HG03039 (cell line): ENCODE measurements around the gene GLA.

Experiments used
- ATAC-seq: cut with Tn5 transposase; IDR thresholded peaks from one replicate; pipeline ENCODE4 v1.9.1; 2021; ENCODE audit warnings: mild to moderate bottlenecking, moderate library complexity; ENCODE audit not compliant: unreplicated experiment

GLA gene

DNA sequence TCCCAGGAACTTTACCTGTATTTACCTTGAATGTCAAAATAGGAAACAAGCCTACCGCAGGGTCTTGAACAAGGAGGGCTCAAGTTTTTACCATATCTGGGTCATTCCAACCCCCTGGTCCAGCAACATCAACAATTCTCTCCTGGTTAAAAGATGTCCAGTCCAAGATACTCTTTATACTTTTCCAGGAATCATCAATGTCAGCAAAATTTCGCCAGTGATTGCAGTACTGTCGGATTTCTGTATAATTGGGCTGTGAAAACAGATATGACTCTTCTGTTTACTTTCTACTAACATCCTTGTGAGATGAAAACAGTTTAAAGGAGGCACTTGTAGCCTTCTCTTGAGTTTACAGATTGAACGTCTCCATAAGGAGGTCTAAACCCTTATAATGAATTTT, 9.0 kb downstream of the GLA start:
- ATAC-seq = no peak

DNA sequence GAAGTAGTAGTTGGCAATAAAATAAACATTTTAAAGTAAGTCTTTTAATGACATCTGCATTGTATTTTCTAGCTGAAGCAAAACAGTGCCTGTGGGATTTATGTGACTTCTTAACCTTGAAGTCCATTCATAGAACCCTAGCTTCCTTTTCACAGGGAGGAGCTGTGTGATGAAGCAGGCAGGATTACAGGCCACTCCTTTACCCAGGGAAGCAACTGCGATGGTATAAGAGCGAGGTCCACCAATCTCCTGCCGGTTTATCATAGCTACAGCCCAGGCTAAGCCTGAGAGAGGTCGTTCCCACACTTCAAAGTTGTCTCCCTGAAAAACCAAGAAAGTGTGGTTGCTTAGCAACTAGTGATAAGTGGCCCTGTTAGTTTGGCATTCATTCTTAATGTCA, 9.9 kb downstream of the GLA start:
- no peak for ATAC-seq

DNA sequence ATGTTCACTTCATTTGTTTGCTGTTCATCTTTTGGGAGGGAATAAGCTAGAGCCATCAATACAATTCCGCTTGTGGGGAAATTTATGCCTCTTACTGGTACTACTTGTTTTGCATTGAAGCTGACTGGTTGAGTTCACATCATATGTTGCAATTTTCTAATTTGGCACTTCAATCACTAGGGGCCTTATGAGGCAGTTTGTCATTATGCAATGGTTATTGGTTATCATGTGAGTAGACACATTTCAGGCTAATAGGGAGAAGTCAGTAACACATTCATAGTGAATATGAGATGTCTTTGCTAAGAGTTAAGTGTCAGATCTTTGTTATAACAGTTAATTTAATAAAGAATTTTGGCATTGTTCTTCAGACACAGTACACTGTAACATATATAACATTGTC, 11.9 kb downstream of the GLA start:
- ATAC-seq = no peak

DNA sequence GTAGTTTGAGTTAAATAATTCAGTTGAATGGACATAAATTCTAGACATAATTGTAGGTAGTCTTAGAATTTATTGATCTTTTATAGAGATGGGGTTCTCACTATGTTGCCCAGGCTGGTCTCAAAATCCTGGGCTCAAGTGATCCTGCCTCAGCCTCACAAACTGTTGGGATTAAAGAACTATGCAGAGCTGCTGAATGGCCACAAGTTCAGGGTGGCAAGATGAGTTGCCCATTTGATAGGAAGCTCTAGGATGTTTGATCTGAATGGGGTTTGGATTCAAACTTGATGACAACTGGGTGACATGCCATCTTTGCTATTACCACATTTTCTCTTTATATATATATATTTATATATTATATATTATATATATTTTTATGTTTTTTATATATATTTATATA, 13.4 kb downstream of the GLA start:
- no peak for ATAC-seq

DNA sequence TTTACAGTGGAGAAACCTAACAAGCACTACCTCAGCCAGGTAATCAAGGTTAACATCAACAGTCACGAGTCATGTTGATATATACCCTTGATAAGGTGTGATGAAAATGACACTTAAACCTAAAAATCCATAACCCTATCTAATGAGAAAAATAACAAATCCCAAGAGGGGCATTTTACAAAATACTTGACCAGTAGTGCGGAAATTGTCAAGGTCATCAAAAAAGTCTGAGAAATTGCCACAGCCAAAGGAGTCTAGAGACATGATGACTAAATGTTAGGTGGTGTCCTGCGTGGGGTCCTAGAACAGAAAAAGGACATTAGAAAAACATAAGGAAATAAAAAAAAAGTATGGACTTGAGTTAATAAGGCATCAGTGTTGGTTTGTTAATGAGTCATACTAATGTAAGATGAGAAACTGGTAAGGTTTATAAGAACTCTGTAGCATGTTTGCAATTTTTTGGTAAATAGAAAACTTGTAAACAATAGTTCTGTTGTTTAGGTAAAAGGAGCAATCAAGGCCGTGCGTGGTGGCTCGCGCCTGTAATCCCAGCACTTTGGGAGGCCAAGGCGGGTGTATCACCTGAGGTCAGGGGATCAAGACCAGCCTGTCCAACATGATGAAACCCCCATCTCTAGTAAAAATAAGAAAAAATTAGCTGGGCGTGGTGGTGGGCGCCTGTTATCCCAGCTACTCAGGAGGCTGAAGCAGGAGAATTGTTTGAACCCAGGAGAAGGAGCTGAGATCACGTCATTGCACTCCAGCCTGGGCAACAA, 14.0 kb downstream of the GLA start:
- ATAC-seq = no peak

DNA sequence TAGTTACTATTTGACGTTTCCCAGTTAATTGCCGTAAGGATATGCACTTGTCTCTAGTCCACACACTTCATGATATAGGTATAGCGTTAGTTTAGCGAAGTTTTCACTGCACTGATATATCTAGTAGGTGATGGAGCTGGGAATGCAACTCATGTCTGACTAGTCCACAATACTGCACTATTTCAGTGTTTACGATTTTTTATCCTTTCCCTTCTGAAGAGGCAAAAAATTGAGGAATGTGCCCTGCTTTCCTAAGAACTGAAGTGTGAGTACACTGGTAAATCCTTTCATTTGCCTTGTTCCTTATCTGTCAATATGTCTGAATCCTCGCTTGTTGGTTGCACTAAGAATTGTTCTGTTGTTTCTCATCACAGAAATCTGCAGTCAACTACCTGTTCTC, 15.9 kb downstream of the GLA start:
- ATAC-seq = no peak

DNA sequence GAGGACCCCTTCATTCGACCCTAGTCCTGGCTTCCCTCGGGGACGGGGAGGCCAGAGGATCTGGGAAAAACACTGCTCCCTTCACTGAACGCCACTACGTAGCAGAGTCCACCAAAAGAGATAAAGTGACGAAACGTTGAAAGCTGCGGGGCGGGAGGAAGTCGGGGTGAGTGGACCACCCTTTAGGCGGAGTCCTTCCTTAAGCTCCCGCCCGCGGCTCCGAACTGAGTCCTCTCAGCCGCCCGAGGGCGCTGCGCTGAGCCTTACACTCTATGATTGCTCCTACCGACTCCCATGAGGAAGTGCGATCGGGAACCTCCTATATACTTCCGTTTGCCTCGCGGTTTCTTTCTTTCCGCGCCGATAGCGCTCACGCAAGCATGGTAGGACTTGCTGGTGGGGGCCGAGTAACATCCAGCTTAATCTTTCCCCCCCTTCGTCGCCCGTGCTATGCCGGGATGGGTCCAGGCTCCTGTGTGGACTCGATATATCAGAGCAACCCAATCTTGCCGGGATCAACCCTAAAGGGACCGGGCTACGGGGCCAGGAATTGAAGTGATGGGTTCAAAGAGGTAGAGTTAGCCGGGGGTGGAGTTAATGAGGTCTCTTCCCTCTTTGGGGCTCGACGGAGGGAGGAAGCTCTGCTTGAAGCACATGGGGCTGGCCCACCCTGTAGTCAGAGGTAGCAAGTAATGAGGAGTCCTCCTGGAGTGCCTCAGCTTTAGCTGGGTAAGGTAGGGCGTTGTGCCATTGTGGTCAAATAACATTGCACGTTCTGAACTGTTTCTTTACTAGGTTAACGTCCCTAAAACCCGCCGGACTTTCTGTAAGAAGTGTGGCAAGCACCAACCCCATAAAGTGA, 16.8 kb downstream of the GLA start, which contains the start of gene RPL36A:
Gene RPL36A (plus strand): TSS at position 348 of the 862 bp plus-strand sequence. CDS start 33 bp downstream, at position 381.
- ATAC-seq = peak; percentile 78

DNA sequence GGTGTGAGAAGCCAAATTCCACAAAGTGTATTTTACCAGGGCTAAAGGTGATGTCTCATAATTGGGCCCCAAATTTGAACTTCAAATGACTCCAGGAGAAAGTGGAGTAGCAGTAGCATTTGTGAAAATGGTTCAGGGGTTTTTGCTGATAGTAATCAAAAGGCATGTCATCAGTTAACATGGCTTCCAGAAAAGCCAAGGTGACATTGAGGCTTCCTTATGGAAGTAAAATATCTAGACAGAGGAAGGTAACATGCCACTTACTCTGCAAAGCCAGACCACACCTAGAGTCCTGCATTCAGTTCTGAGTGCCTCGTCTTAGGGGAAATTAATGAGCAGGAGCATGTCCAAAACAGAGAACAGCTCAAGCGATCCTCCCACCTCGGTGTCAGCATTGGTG, 19.1 kb downstream of the GLA start:
- ATAC-seq = no peak

DNA sequence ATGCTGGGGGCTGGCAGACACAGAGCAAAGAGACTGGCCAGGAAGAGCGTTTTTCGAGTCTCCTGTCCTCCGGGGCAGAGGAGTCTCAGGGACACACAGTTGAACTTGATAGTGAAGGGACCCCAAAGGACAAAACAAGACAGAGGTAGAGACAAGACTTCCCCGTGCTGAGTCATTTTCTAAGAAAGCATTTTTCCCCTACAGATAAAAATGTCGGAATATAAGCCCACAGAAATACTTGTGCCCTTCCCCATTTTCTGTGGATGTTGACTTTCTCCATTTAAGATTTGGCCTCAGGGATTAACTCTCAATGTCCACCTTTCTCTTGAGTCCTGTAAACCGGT, 21.2 kb downstream of the GLA start:
- ATAC-seq = no peak

DNA sequence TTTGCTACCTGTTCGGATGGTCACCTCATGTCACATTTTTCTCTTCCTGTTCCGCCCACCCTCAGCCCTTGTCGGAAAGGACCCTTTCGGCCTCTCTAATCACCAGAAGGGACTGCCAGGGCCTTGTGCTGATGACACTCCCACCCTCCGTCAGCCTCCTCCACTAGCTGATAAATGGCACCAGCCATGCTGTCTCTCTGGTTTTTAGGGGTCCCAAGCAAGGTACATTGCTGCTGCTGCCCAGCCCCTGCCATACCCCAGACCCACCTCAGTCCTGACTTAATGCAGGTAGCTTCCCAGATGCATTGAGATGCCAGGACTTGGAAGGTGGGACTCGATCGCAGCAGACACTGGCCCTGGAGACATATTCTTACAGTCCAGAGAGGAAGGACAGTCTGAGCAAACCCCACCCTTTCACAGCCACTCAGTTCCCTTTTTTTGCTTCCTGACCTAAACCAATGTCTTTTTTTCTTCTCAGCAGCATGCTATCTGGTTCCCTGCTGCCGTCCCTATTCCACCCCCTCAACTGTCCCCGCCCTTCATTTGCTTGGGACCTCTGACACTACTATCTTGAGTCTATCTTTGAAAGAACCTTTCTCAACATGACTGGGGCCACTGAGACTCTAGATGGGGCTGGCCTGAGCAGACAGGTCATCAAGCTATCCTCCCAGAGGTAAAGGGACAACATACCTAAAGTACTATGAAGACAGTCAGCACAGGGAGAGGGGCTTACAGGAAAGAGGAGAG, 21.8 kb downstream of the GLA start, which contains the start of gene BTK:
Gene BTK (minus strand): TSS at position 397 of the 747 bp plus-strand sequence. CDS start 10,907 bp downstream, outside the sequence.
- ATAC-seq = peak; percentile 60

DNA sequence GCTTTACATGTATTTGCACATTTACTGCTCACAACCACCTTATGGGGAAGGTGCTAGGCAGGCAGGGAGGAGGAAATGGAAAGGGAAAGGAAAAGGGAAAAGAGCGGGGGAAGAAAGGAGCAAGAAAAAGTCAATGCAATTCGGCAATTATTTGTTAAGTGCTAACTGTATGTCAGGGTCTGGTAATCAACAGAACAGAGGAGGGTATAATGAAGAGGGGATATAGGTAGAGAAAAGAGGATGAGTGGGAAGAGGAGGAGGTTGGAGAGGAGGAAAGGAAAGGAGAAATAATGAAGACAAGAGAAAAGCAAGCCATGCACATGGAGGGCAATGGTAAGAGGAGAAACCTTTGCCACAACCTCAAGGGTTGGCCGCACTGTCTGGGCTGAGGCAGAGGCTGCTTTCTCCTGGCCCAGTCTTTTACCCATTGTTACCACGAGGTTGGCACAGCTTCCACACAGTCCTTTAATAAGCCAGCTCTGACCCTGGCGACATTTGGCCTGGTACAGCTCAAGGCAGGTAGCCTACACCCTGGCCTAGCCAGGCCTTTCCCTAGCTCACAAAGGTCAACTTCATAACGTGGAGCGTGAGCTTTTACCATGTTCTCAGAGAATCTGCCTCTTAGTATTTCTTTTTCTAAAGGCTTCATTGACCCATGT, 22.6 kb downstream of the GLA start:
- no peak for ATAC-seq

DNA sequence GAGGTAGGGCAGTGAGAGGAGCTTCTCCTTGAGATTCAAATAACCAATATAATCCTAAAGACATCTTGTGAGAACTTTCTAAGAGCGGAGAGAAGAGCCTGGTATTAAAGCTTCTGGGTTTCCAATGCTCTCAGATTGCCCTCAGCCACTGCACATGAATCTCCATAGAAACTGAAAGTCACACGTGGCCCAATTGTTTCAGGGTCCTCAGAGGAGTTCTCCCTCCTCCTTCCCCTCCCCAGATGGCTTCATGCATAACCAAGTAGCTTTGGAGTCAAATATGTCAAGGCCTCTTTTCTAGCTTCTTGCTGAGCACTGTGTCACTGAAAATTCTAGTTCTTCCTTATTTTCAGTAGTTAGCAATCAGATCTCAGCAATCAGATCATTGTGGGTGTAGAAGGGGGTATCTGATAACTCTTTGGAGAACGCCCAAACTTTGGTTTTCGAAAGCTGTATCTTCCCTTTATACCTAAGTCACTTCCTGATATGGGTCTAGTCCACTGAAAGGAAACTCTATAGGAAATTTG, 24.0 kb downstream of the GLA start:
- peak; percentile 67 for ATAC-seq

DNA sequence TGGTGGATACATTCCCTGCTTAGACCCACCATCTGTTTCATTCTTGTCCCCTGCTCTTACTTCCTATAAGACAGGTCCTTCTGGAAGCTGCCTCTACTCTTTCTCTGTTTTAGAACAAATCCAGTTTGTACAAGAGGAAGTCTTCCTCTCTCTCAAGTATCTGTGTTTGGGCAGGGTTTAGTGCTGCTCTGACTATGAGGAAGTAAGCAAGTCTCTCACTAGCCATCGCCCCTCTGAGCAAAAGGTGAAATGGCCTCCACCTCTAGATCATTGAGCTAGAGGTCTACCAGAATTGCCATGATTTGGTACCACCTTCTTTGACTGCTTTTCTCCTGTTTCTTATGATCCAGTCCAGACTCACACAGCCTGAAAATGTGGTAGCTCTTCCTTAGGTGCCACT, 30.2 kb downstream of the GLA start:
- no peak for ATAC-seq

DNA sequence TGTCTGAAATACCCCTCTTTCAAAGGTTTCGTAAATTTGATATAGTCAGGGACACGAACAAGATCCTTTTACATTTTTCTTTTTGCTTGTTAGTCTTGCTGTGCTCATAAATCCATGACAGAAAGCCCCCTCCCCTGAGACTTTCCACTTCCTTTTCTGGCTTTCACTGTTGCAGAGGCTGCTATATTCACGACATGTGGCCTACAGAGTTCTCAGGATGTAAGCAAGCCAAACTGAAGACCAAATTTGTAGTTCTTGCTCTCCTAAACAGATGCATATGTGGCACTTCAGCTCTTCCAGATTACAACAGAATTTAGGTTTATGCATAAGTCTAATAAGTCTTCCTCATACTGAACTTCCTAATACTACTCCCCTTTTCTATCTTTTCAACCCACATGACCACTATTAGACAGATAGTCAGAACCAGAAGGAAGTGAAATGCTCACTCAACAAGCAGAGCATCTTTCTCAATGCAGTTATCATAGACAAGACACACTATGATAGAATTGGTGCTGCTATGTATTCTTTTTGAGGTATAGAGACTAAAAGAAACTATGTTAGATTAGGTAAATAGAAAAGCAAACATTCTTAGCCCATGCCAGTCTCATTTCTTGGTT, 36.7 kb downstream of the GLA start:
- ATAC-seq = peak; percentile 46

DNA sequence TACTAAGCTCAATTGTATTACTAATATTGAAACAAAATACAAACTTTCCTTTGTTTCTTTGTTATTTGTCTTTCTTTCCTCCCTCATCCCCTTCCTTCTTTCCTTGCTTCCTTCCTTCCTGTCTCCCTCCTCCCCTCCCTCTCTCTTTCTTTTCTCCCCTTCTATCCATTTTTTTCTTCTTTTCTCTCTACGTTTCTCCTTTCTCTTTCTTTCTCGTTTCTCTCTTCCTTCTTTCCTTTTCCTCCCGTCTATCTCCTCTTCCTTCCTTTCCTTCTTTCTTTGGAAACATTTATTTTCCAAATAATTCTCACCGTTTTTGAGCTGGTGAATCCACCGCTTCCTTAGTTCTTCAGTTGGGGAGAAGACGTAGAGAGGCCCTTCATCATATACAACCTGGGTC, 38.0 kb downstream of the GLA start:
- no peak for ATAC-seq

DNA sequence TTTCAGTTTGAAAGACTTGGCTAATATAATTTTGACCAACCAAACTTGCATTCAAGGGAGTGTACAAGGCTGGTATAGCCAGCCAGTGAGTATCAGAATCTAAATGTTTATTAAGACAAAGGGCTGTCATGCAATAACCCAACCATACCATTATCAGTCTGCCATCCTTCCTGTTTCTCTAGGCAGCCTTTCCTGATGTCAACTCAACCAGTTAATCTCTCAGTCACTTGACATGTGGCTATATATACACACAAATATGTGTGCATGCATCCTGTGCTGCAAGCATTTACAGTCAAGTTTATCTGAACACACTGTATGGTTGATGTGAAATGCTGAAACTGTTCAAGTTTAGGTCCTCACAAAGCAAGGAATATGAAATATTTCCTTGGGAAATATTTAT, 38.9 kb downstream of the GLA start:
- ATAC-seq = no peak

DNA sequence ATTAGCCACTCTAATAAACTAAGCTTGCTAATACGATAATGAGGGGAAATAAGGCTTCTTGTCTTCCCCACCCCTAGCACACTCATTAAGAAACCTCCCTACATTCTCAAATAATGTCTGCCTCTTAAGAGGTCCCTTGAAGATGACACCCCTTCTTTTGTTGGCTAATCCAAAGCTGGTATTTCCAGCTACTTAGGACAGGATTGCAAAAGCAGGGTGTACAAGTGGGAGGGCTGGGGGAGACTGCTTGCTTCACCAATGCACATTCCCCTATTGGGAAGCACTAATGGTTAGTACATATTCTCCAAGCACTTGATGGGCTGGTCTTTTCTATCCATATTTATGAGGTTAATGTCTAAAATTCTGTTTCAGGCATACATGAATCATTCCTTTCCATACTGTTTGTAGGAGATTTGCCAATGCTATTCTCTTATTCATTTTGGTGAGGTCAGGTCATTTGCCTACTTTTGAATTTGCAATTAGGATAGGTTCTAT, 42.4 kb downstream of the GLA start:
- ATAC-seq = no peak

DNA sequence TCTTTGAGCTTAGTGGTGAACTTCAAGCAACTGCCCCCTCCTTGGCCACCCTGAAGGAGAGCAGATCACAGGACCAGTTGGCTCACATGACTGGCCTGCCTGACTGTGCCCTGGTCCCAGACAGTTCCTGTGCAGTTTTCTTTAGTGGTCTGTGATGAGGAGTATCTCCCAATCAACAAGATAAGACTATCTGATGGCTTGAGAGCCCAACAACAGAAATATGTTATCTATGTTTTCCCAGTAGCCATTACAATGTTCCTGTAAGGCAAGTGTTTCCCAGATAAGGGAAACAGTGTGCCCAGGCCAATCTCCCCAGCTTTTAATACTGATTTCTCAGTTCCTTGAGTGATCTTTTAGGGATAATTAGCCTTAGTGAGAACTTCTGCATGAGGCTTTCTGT, 45.0 kb downstream of the GLA start:
- ATAC-seq = no peak

DNA sequence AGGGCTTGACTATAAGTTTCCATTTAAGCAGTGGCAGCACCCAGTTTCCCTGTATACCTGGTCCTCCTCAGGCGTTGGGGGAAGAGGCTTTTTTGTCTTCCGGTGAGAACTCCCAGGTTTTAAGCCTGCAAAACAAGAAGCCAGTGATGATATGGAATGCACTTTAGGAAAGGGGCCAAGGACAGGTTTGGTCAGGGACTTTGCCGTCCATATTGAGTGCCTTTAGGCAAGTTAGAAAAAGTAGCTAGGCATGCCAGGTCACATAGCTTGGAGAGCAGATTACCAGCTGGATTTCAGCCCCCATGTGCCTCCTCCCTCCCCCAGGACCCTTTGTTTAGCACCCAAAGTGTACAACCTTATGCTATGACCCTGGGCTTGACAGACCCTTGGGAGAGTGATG, 45.6 kb downstream of the GLA start:
- ATAC-seq = no peak

DNA sequence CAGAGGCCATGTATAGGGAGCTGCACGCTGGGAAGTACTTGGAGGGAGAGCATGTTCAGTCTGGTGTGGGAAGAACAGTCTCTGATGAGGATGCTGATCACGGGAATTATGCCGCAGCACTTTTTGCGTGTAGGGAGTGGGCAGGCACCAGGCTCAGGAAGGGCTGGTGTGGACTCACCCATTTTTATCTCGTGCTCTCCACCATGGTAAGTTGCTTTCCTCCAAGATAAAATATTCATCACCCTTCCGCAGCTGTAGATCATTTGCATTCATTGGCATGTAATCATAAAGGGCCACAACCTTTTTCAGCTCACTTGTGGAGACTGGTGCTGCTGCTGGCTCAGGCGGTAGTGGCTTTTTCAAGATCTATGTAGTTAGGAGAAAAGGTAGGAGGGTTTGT, 47.3 kb downstream of the GLA start:
- ATAC-seq = no peak
